ENCODE measurements around the gene IMP3. TPM values are rescaled to one million over a fixed set of nuclear protein-coding genes. Genes with fewer than 3 reads are reported as not detected.

The IMP3 gene
- total and polyA plus RNA-seq, 9 of the 15 experiments (the other 6 are each of a cell fraction or from before 2014, with no cell fraction given): 14.5 to 160 (median 74.4) TPM

DNA sequence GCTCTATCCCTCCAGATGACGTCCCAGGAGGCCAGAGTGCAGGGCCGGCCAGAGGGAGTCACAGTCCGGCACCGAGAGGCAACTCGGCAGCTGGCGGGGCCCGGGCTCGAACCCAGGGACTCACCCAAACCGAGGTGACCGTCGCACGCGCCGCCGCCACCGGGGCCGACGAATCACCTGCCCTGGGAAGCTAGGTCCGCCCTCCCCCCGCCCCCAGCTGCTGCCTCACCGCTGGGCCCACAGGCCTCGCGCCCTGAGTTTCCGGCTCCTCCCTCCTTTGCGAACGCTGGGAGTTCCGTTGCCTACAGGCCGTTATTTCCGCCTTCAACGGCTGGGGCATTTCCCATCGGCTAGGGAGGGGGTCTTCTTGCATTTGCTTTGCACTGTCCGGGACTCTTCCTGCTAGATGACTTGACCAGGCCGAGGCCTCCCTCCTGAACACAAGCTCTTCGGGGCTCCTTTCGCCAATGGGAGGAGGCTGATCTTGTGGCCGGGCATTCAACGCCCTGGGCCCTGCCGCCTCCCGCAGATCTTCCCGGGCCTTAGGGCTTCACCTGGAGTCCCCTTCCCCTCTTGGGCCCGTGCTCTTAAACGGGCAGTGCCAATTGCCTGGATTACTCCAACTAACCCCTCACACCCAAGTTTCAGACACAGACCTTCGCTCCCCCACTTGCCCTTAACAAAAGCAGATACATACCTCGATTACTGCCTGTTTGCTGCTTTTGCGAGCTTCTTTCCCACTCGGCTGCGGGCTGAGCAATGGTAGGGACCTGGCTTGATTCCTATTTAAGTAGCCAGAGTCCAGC lies 14.3 kb downstream of the IMP3 start, which contains the start of gene SNUPN (continued):
- no peak for TF ChIP-seq ZNF79 (CRISPR knock-in tag; IDR thresholded peaks at IDR 0.05; ENCODE audit: low read depth)
- TF ChIP-seq FOXA1 (IDR thresholded peaks at IDR 0.05; ENCODE audit: borderline replicate concordance): no peak
- no peak for TF ChIP-seq ZBTB8A (IDR thresholded peaks at IDR 0.05; ENCODE audit: partially characterized antibody)
- no peak for TF ChIP-seq CBX8 (IDR thresholded peaks at IDR 0.05; ENCODE audit: borderline replicate concordance, extremely low read depth, low read depth, low read length, poor library complexity, severe bottlenecking)
- TF ChIP-seq, protein P1, sequence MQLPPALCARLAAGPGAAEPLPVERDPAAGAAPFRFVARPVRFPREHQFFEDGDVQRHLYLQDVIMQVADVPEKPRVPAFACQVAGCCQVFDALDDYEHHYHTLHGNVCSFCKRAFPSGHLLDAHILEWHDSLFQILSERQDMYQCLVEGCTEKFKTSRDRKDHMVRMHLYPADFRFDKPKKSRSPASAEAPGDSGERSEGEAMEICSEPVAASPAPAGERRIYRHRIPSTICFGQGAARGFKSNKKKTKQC (CRISPR knock-in tag; IDR thresholded peaks at IDR 0.05): peak; percentile 59; the same call in 1 of the 2 replicates
- TF ChIP-seq, protein P2, sequence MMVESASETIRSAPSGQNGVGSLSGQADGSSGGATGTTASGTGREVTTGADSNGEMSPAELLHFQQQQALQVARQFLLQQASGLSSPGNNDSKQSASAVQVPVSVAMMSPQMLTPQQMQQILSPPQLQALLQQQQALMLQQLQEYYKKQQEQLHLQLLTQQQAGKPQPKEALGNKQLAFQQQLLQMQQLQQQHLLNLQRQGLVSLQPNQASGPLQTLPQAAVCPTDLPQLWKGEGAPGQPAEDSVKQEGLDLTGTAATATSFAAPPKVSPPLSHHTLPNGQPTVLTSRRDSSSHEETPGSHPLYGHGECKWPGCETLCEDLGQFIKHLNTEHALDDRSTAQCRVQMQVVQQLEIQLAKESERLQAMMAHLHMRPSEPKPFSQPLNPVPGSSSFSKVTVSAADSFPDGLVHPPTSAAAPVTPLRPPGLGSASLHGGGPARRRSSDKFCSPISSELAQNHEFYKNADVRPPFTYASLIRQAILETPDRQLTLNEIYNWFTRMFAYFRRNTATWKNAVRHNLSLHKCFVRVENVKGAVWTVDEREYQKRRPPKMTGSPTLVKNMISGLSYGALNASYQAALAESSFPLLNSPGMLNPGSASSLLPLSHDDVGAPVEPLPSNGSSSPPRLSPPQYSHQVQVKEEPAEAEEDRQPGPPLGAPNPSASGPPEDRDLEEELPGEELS (CRISPR knock-in tag; IDR thresholded peaks at IDR 0.05; ENCODE audit: borderline replicate concordance): no peak; the same call in 1 of the 2 replicates
- no peak for TF ChIP-seq HSF4 (CRISPR knock-in tag; IDR thresholded peaks at IDR 0.05; ENCODE audit: borderline replicate concordance)
- TF ChIP-seq ELF4 (CRISPR knock-in tag; IDR thresholded peaks at IDR 0.05): no peak; the same call in 1 of the 2 replicates
- TF ChIP-seq, protein P3, sequence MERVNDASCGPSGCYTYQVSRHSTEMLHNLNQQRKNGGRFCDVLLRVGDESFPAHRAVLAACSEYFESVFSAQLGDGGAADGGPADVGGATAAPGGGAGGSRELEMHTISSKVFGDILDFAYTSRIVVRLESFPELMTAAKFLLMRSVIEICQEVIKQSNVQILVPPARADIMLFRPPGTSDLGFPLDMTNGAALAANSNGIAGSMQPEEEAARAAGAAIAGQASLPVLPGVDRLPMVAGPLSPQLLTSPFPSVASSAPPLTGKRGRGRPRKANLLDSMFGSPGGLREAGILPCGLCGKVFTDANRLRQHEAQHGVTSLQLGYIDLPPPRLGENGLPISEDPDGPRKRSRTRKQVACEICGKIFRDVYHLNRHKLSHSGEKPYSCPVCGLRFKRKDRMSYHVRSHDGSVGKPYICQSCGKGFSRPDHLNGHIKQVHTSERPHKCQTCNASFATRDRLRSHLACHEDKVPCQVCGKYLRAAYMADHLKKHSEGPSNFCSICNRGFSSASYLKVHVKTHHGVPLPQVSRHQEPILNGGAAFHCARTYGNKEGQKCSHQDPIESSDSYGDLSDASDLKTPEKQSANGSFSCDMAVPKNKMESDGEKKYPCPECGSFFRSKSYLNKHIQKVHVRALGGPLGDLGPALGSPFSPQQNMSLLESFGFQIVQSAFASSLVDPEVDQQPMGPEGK (CRISPR knock-in tag; IDR thresholded peaks at IDR 0.05; ENCODE audit: borderline replicate concordance): no peak
- TF ChIP-seq TCF7 (IDR thresholded peaks at IDR 0.05; ENCODE audit: borderline replicate concordance): no peak
- TF ChIP-seq, protein P4, sequence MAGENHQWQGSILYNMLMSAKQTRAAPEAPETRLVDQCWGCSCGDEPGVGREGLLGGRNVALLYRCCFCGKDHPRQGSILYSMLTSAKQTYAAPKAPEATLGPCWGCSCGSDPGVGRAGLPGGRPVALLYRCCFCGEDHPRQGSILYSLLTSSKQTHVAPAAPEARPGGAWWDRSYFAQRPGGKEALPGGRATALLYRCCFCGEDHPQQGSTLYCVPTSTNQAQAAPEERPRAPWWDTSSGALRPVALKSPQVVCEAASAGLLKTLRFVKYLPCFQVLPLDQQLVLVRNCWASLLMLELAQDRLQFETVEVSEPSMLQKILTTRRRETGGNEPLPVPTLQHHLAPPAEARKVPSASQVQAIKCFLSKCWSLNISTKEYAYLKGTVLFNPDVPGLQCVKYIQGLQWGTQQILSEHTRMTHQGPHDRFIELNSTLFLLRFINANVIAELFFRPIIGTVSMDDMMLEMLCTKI (IDR thresholded peaks at IDR 0.05; ENCODE audit: partially characterized antibody): no peak
- TF ChIP-seq ZBTB7A (IDR thresholded peaks at IDR 0.05; ENCODE audit: borderline replicate concordance, control insufficient read depth, low read depth, low read length): peak; percentile 67
- TF ChIP-seq SNIP1 (IDR thresholded peaks at IDR 0.05; ENCODE audit: low read depth): 0 out of 2 replicates have a peak, but pooled peaks have one; percentile 11
- no peak for TF ChIP-seq PRMT5 (CRISPR knock-in tag; IDR thresholded peaks at IDR 0.05)
- peak; percentile 87 for TF ChIP-seq GABPA (tag; conservative IDR thresholded peaks at IDR 0.05; ENCODE audit: low read depth)
- TF ChIP-seq XRCC3 (IDR thresholded peaks at IDR 0.05): no peak
- TF ChIP-seq U2AF2 (optimal IDR thresholded peaks at IDR 0.05; ENCODE audit: low read depth, low read length): no peak
